Kidney (tissue), 14 donors: ENCODE data around the gene ENPP1. TPM values are rescaled to one million over a fixed set of nuclear protein-coding genes. Genes with fewer than 3 reads are reported as not detected.

Experiments
- DNase-seq, 5 donors: peaks; one replicate each; pipeline ENCODE4 v3.0.0-alpha.2; 2013 to 2020
- FAIRE-seq: peaks from 2 replicates; lab custom pipeline; 2012; peaks lifted over from hg19 to GRCh38; lab: Jason Lieb, UNC
- H3K27ac ChIP-seq, 2 donors: one replicate each; pipeline ENCODE4 v1.7.0; 2013; ENCODE audit warnings: low read depth in 2 of 2, low read length in 2 of 2, inconsistent platforms in 1 of 2
- H3K27me3 ChIP-seq: one replicate; pipeline ENCODE4 v1.7.1; 2013; ENCODE audit warnings: low read length, inconsistent platforms; ENCODE audit not compliant: control insufficient read depth, insufficient read depth
- H3K36me3 ChIP-seq, 3 donors: one replicate each; pipeline versions ENCODE4 v1.7.0 to v1.7.1; 2013; ENCODE audit warnings: low read length in 3 of 3, control low read depth in 1 of 3, inconsistent platforms in 1 of 3; ENCODE audit not compliant: insufficient read depth in 3 of 3, control insufficient read depth in 2 of 3
- H3K4me1 ChIP-seq, 3 donors: one replicate each; pipeline versions ENCODE4 v1.7.0 to v1.7.1; 2013; ENCODE audit warnings: low read length in 3 of 3, inconsistent platforms in 1 of 3, low read depth in 1 of 3; ENCODE audit not compliant: control insufficient read depth in 2 of 3, insufficient read depth in 2 of 3
- H3K4me3 ChIP-seq, 3 donors: one replicate each; pipeline versions ENCODE4 v1.7.0 to v1.8.1; 2013; ENCODE audit warnings: low read length in 3 of 3, control low read depth in 1 of 3, inconsistent platforms in 1 of 3
- H3K9ac ChIP-seq, 3 donors: one replicate each; pipeline versions ENCODE4 v1.7.0 to v1.7.1; 2013; ENCODE audit warnings: low read length in 3 of 3, control low read depth in 1 of 3, inconsistent platforms in 1 of 3
- H3K9me3 ChIP-seq, 3 donors: one replicate each; pipeline versions ENCODE4 v1.7.0 to v1.7.1; 2013; ENCODE audit warnings: low read length in 3 of 3, control low read depth in 1 of 3, inconsistent platforms in 1 of 3; ENCODE audit not compliant: control insufficient read depth in 2 of 3, insufficient read depth in 1 of 3
- intact Hi-C: fragments of 100-400 bp; cut with DNase I; formaldehyde crosslinking; loops from one replicate; pipeline ENCODE4 v1.11.1; 2022
- polyA plus RNA-seq: library from polyadenylated mRNA; stranded (reverse); fragments of 350-450 nt; fragmentation: Illumina TruSeq; extraction: RNeasy Lipid Tissue Mini Kit (QIAGEN cat#74804); gene quantifications from one replicate; pipeline ENCODE4 v1.2.3, GENCODE V29; 2014; ENCODE audit warnings: low read depth, low replicate concordance; ENCODE audit not compliant: insufficient read depth
- total RNA-seq: library from RNA; stranded (reverse); fragmentation: NEBNext Ultra II Directional; extraction: Animal tissue kit (Norgen Biotek cat#: 25700); gene quantifications from one replicate; pipeline ENCODE4 v1.2.1, GENCODE V29; 2021
- TF ChIP-seq, protein P1 (sequence below): IDR thresholded peaks from 3 replicates; pipeline ENCODE4 v1.5.1; 2012; ENCODE audit warnings: mild to moderate bottlenecking, moderate library complexity, borderline replicate concordance; ENCODE audit not compliant: insufficient read depth; ENCODE audit errors: extremely low read depth
- donor health status: control.
- donor health status: control.
- donor health status: control.
- donor health status: control.
- donor health status: control.
- donor health status: DM: yes; HTN: yes; CAD: no.
- donor health status: Normal renal cell carcinoma (clear cell type).

ENPP1 gene
- total and polyA plus RNA-seq, 2 donors from 2014 or later = 3.7 to 6.5 TPM

DNA sequence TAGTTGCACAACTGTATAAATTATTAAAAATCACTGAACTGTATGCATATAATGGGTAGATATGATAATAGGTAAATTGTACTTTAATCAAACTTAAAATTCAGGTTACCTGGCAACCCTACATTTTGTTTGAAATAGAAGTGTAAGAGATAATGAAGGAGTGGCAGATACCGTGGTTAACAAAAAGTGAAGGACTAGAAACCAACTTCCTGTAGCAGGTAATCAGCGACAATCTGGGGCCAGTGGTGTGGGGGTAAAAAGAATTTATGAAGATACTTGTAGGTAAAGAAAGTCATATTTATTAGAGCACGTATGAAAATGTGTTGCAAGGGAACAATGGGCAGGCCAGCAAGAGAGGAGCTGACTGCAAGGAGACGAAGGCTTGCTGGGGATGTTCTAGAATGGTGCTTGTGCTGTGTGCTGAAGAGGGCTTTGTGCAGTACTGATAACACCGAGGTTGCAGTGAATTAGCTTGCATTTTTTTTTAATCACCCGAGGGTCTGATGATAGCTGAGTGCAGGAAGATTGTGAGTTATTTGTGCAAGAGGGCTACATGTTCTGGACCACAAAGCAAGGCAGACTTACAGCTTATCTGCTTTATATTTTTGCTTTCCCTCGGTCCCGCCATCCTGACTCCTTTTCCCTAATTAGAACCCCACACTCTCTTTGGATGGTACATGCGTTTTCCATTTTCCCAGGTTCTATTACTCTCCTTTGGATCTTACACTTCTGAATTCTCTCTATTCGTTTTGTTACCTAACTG is 4.6 kb upstream of the ENPP1 start:
- Histone ChIP-seq H3K4me3 (no peak overlapping the region), H3K27me3 (no peaks in the 10 kb centered on the region), H3K4me1 (peaks cover 0 to 4% (median 0%) of the 10 kb centered on the region in 3 donors), H3K9me3 (no peaks in the 10 kb centered on the region), H3K36me3 (no peaks in the 10 kb centered on the region), H3K27ac (no peak overlapping the region), H3K9ac (no peak overlapping the region)
- intact Hi-C loops = no loop called here
- DNase-seq (no peak), FAIRE-seq (no peak)
- TF ChIP-seq, protein P1, sequence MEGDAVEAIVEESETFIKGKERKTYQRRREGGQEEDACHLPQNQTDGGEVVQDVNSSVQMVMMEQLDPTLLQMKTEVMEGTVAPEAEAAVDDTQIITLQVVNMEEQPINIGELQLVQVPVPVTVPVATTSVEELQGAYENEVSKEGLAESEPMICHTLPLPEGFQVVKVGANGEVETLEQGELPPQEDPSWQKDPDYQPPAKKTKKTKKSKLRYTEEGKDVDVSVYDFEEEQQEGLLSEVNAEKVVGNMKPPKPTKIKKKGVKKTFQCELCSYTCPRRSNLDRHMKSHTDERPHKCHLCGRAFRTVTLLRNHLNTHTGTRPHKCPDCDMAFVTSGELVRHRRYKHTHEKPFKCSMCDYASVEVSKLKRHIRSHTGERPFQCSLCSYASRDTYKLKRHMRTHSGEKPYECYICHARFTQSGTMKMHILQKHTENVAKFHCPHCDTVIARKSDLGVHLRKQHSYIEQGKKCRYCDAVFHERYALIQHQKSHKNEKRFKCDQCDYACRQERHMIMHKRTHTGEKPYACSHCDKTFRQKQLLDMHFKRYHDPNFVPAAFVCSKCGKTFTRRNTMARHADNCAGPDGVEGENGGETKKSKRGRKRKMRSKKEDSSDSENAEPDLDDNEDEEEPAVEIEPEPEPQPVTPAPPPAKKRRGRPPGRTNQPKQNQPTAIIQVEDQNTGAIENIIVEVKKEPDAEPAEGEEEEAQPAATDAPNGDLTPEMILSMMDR = no peak

DNA sequence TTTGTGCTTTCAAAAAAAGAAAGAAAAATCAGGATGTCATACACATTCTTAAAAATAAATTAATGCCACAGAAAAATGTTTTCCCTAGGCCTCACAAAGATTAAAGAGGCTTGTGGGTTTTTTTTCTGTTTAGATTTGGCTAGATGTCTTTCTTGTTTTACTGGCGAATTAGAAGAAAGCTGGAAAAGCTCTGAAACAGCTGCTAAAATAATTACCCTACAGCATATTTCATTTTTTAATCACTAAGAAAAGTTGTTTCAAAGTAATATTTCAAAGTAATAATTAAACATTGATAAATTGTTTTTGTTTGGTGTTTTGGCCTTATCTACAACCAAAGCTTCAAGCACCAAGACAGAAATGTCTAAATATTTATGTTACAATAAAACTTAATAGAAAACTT is 3.7 kb upstream of the ENPP1 start:
- peaks cover 0 to 4% (median 0%) of the 10 kb centered on the region in 3 donors for H3K4me1 ChIP-seq
- intact Hi-C loops = no loop called here
- H3K27ac ChIP-seq = no peak overlapping the region
- no peaks in the 10 kb centered on the region for H3K27me3 ChIP-seq
- no peak overlapping the region for H3K9ac ChIP-seq
- no peaks in the 10 kb centered on the region for H3K9me3 ChIP-seq
- H3K36me3 ChIP-seq = no peaks in the 10 kb centered on the region
- DNase-seq (peak in 2 of 5 donors; percentile 42 to 84), FAIRE-seq (no peak)
- TF ChIP-seq, protein P1 = no peak
- no peak overlapping the region for H3K4me3 ChIP-seq

DNA sequence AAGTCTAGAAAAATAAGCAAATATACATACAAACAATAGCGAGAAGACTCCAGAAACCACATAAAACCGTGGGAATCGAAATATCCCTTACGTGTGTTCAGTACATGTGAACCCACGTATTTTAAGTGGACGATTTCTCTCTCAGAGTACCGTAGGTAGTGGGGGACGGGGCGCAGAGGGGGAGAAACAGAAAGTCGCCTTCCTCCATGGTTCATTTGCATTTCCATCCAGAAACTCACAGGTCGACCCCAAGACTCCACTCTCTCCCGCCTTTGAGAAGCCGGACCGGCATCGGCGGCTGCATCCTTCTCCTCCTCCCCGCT is 538 bp upstream of the ENPP1 start:
- peak overlapping the region in 2 of 3 donors; percentile 26 to 60 for H3K9ac ChIP-seq
- no peak for FAIRE-seq
- TF ChIP-seq, protein P1 = no peak

More for the DNA sequence above, 538 bp upstream of the ENPP1 start:
- no peaks in the 10 kb centered on the region for H3K27me3 ChIP-seq
- peak overlapping the region in 1 of 2 donors; percentile 36 for H3K27ac ChIP-seq
- H3K36me3 ChIP-seq = no peaks in the 10 kb centered on the region
- peaks cover 0 to 4% (median 2%) of the 10 kb centered on the region in 3 donors for H3K4me1 ChIP-seq
- peak overlapping the region; percentile 30 to 72 (median 67) for H3K4me3 ChIP-seq
- intact Hi-C loops = no loop called here
- no peaks in the 10 kb centered on the region for H3K9me3 ChIP-seq
- no peak for DNase-seq
